Liver (tissue), 9 donors: Measurements from ENCODE around the gene TMX3. TPM values are rescaled to one million over a fixed set of nuclear protein-coding genes. Genes with fewer than 3 reads are reported as not detected.

Source experiments
- DNase-seq: peaks from one replicate; pipeline ENCODE4 v3.0.0-alpha.2; 2017; ENCODE audit warnings: low spot score
- H3K27ac ChIP-seq, 2 donors: one replicate each; pipeline ENCODE4 v1.7.0; 2013; ENCODE audit warnings: inconsistent platforms in 2 of 2, low read length in 2 of 2, control low read depth in 1 of 2, low read depth in 1 of 2, mild to moderate bottlenecking in 1 of 2
- H3K27me3 ChIP-seq, 4 donors: one replicate each; pipeline versions ENCODE4 v1.6.1 to v1.7.0; 2013; ENCODE audit warnings: low read length in 3 of 4, inconsistent platforms in 1 of 4, mild to moderate bottlenecking in 1 of 4, moderate library complexity in 1 of 4; ENCODE audit not compliant: control insufficient read depth in 4 of 4, insufficient read depth in 4 of 4
- H3K36me3 ChIP-seq, 4 donors: one replicate each; pipeline versions ENCODE4 v1.6.1 to v1.7.0; 2013; ENCODE audit warnings: low read length in 3 of 4, mild to moderate bottlenecking in 3 of 4, low read depth in 1 of 4, moderate library complexity in 1 of 4; ENCODE audit not compliant: control insufficient read depth in 4 of 4, insufficient read depth in 3 of 4
- H3K4me1 ChIP-seq, 4 donors: one replicate each; pipeline versions ENCODE4 v1.6.1 to v1.7.0; 2013; ENCODE audit warnings: low read length in 3 of 4, mild to moderate bottlenecking in 3 of 4, moderate library complexity in 1 of 4; ENCODE audit not compliant: control insufficient read depth in 4 of 4, insufficient read depth in 4 of 4
- H3K4me3 ChIP-seq, 3 donors: one replicate each; pipeline versions ENCODE4 v1.6.1 to v1.7.0; 2013; ENCODE audit warnings: low read length in 3 of 3, control low read depth in 1 of 3, low read depth in 1 of 3, mild to moderate bottlenecking in 1 of 3
- H3K9ac ChIP-seq, 2 donors: one replicate each; pipeline ENCODE4 v1.7.0; 2013; ENCODE audit warnings: low read length in 2 of 2, mild to moderate bottlenecking in 2 of 2, moderate library complexity in 2 of 2, control low read depth in 1 of 2, low read depth in 1 of 2
- H3K9me3 ChIP-seq, 4 donors: one replicate each; pipeline versions ENCODE4 v1.6.1 to v1.7.0; 2013; ENCODE audit warnings: low read length in 3 of 4; ENCODE audit not compliant: control insufficient read depth in 4 of 4
- ATF3 ChIP-seq: IDR thresholded peaks from 2 replicates; pipeline ENCODE4 v1.6.1; 2016; ENCODE audit warnings: antibody characterized with exemption
- CTCF ChIP-seq: fragments of 150-350 bp; IDR thresholded peaks from 2 replicates; pipeline ENCODE4 v1.5.1; 2017; ENCODE audit warnings: improper control_type of control experiment, low read depth, low read length; ENCODE audit not compliant: missing input control
- EGR1 ChIP-seq, 2 donors: IDR thresholded peaks; 2 replicates each; pipeline ENCODE4 v1.6.1; 2016 to 2018; ENCODE audit warnings: antibody characterized with exemption in 2 of 2, low read depth in 2 of 2
- FOXA1 ChIP-seq: IDR thresholded peaks from 2 replicates; pipeline ENCODE4 v1.6.1; 2016; ENCODE audit warnings: antibody characterized with exemption
- FOXA2 ChIP-seq: IDR thresholded peaks from 2 replicates; pipeline ENCODE4 v1.6.1; 2016; ENCODE audit warnings: antibody characterized with exemption
- GABPA ChIP-seq, 2 donors: IDR thresholded peaks in 1 of 2; conservative IDR thresholded peaks in 1 of 2; 2 replicates each; pipeline ENCODE4 v1.6.1; 2016; ENCODE audit warnings: antibody characterized with exemption in 2 of 2, mild to moderate bottlenecking in 1 of 2, moderate library complexity in 1 of 2
- HNF4A ChIP-seq, 2 donors: conservative IDR thresholded peaks; 2 replicates each; pipeline ENCODE4 v1.6.1; 2016; ENCODE audit warnings: antibody characterized with exemption in 2 of 2, mild to moderate bottlenecking in 2 of 2
- HNF4G ChIP-seq: IDR thresholded peaks from 2 replicates; pipeline ENCODE4 v1.6.1; 2016; ENCODE audit warnings: antibody characterized with exemption
- JUND ChIP-seq, 2 donors: IDR thresholded peaks; 2 replicates each; pipeline ENCODE4 v1.6.1; 2016; ENCODE audit warnings: antibody characterized with exemption in 2 of 2
- MAX ChIP-seq: IDR thresholded peaks from 2 replicates; pipeline ENCODE4 v1.6.1; 2016; ENCODE audit warnings: antibody characterized with exemption
- NR2F2 ChIP-seq: IDR thresholded peaks from 2 replicates; pipeline ENCODE4 v1.6.1; 2016; ENCODE audit warnings: antibody characterized with exemption
- RAD21 ChIP-seq, 2 donors: IDR thresholded peaks; 2 replicates each; pipeline ENCODE4 v1.6.1; 2016; ENCODE audit warnings: antibody characterized with exemption in 2 of 2, mild to moderate bottlenecking in 2 of 2
- REST ChIP-seq: IDR thresholded peaks from 2 replicates; pipeline ENCODE4 v1.6.1; 2016; ENCODE audit warnings: antibody characterized with exemption, mild to moderate bottlenecking
- RXRA ChIP-seq, 2 donors: IDR thresholded peaks; 2 replicates each; pipeline ENCODE4 v1.6.1; 2017 to 2018; ENCODE audit warnings: antibody characterized with exemption in 2 of 2, mild to moderate bottlenecking in 1 of 2
- SP1 ChIP-seq: IDR thresholded peaks from 2 replicates; pipeline ENCODE4 v1.6.1; 2018; ENCODE audit warnings: antibody characterized with exemption, mild to moderate bottlenecking
- TAF1 ChIP-seq: conservative IDR thresholded peaks from 2 replicates; pipeline ENCODE4 v1.6.1; 2016; ENCODE audit warnings: antibody characterized with exemption, mild to moderate bottlenecking
- YY1 ChIP-seq: IDR thresholded peaks from 2 replicates; pipeline ENCODE4 v1.6.1; 2016; ENCODE audit warnings: antibody characterized with exemption, mild to moderate bottlenecking
- ZBTB33 ChIP-seq: IDR thresholded peaks from 2 replicates; pipeline ENCODE4 v1.6.1; 2016; ENCODE audit warnings: antibody characterized with exemption
- WGBS: extraction: QIAGEN DNeasy Blood & Tissue Kit; methylation state at CpG from one replicate; pipeline ENCODE4 v1.1.7; 2013; 5-methylcytosine and 5-hydroxymethylcytosine counted together
- polyA plus RNA-seq, 2 donors: library from polyadenylated mRNA; stranded (reverse) in 1 of 2; unstranded in 1 of 2; fragments of 200-250 nt in 1 of 2; fragments of >200 nt in 1 of 2; fragmentation: Nextera tagmentation in 1 of 2; extraction: Ambion mirVana in 1 of 2; gene quantifications; one replicate each; pipeline versions ENCODE4 v1.2.1 to v1.2.3, GENCODE V29; 2013 to 2015
- total RNA-seq, 2 donors: library from RNA; depleted of rRNA; stranded (reverse); fragments of >200 nt; gene quantifications; one replicate each; pipeline ENCODE4 v1.2.3, GENCODE V29; 2014
- donor health status: healthy.
- donor health status: healthy.
- donor health status: healthy.
- donor health status: healthy.
- donor health status: healthy.

Gene TMX3
- total and polyA plus RNA-seq, 4 donors, result 9.0 to 38.6 (median 20.3) TPM

GRCh38 chr18:68694316-68694715, 20.6 kb downstream of the TMX3 start:
- TF ChIP-seq FOXA2 (no peak), RAD21 (IDR thresholded peaks at IDR 0.05) (no peak), HNF4G (no peak)
- Histone ChIP-seq H3K9ac (no peak overlapping the region), H3K27ac (no peak overlapping the region), H3K4me1 (no peaks in the 10 kb centered on the region), H3K27me3 (no peaks in the 10 kb centered on the region), H3K9me3 (peaks cover 0 to 7% (median 3%) of the 10 kb centered on the region in 4 donors), H3K4me3 (no peak overlapping the region), H3K36me3 (peaks cover 14 to 48% (median 29%) of the 10 kb centered on the region in 4 donors)
- whole genome bisulfite sequencing, result 98% methylated on average over 11 of the region's 11 CpGs
- DNase-seq, result no peak

- Histone ChIP-seq H3K27ac (no peak overlapping the region), H3K36me3 (peaks cover 14 to 48% (median 29%) of the 10 kb centered on the region in 4 donors), H3K9me3 (peaks cover 0 to 7% (median 3%) of the 10 kb centered on the region in 4 donors), H3K9ac (no peak overlapping the region), H3K4me3 (no peak overlapping the region), H3K27me3 (no peaks in the 10 kb centered on the region), H3K4me1 (no peaks in the 10 kb centered on the region)
- no peak for DNase-seq
- TF ChIP-seq ATF3, result no peak
- TF ChIP-seq HNF4A (conservative IDR thresholded peaks at IDR 0.05), result no peak
- TF ChIP-seq REST, result no peak
- no peak for TF ChIP-seq NR2F2
- no peak for TF ChIP-seq ZBTB33
- TF ChIP-seq GABPA (IDR thresholded peaks at IDR 0.05 in 1 of 2, conservative IDR thresholded peaks at IDR 0.05 in 1 of 2), result no peak
- TF ChIP-seq MAX, result no peak
- no peak for TF ChIP-seq TAF1
- TF ChIP-seq SP1, result no peak
- no peak for TF ChIP-seq HNF4G
- TF ChIP-seq RAD21 (IDR thresholded peaks at IDR 0.05), result no peak
- TF ChIP-seq RXRA (IDR thresholded peaks at IDR 0.05), result no peak
- TF ChIP-seq EGR1 (IDR thresholded peaks at IDR 0.05; ENCODE audit: low read depth in 2 of 2), result no peak
- TF ChIP-seq CTCF, result no peak
- no peak for TF ChIP-seq JUND (IDR thresholded peaks at IDR 0.05)
- no peak for TF ChIP-seq FOXA2
- TF ChIP-seq FOXA1, result no peak
- no peak for TF ChIP-seq YY1
- 98% methylated on average over 26 of the region's 26 CpGs for WGBS
Observed at GRCh38 chr18:68693091-68693815, 21.7 kb downstream of the TMX3 start.
